CD14-positive monocyte (primary cell): Measurements from ENCODE around the gene F10. TPM values are rescaled to one million over a fixed set of nuclear protein-coding genes. Genes with fewer than 3 reads are reported as not detected.
A peak's percentile ranks its signal among the peaks of the same experiment; 100 is the strongest.

ENCODE experiments used
- DNase-seq, 3 donors: peaks; one replicate each; pipeline ENCODE4 v3.0.0-alpha.2; 2011 to 2022
- H2AFZ ChIP-seq: 2 replicates; pipeline ENCODE4 v1.6.0; 2012; ENCODE audit warnings: mild to moderate bottlenecking, low read depth, low read length, inconsistent platforms; ENCODE audit not compliant: insufficient read depth, poor library complexity, severe bottlenecking
- H3K27ac ChIP-seq, 2 donors: 1 replicate in 1 of 2; 2 replicates in 1 of 2; pipeline ENCODE4 v1.5.1; 2012 to 2013; ENCODE audit warnings: low read length in 2 of 2, control low read depth in 1 of 2, inconsistent platforms in 1 of 2, low read depth in 1 of 2, mild to moderate bottlenecking in 1 of 2
- H3K27me3 ChIP-seq, 2 donors: one replicate each; pipeline versions ENCODE4 v1.6.0 to v1.6.1; 2011 to 2013; ENCODE audit warnings: low read length in 2 of 2; ENCODE audit not compliant: control insufficient read depth in 2 of 2, insufficient read depth in 2 of 2
- H3K36me3 ChIP-seq, 2 donors: replicated peaks in 1 of 2; 1 replicate in 1 of 2; 2 replicates in 1 of 2; pipeline versions ENCODE4 v1.5.1 to v1.6.1; 2012 to 2013; ENCODE audit warnings: low read length in 2 of 2, control low read depth in 1 of 2, inconsistent platforms in 1 of 2, mild to moderate bottlenecking in 1 of 2; ENCODE audit not compliant: insufficient read depth in 2 of 2, control insufficient read depth in 1 of 2
- H3K4me1 ChIP-seq, 2 donors: 1 replicate in 1 of 2; 2 replicates in 1 of 2; pipeline versions ENCODE4 v1.5.1 to v1.6.1; 2012 to 2013; ENCODE audit warnings: low read length in 2 of 2, control low read depth in 1 of 2, inconsistent platforms in 1 of 2, mild to moderate bottlenecking in 1 of 2, moderate library complexity in 1 of 2; ENCODE audit not compliant: insufficient read depth in 2 of 2, control insufficient read depth in 1 of 2
- H3K4me2 ChIP-seq: replicated peaks from 2 replicates; pipeline ENCODE3; 2012; ENCODE audit warnings: low read length, moderate library complexity, mild to moderate bottlenecking; ENCODE audit not compliant: poor library complexity, severe bottlenecking; ENCODE audit errors: extremely low read depth
- H3K4me3 ChIP-seq, 3 experiments: fragments of 200-600 bp in 1 of 3; sonication (generic) in 1 of 3; replicated peaks in 1 of 3; 1 replicate in 2 of 3; 2 replicates in 1 of 3; pipeline ENCODE4 v1.5.1; 2011 to 2013; ENCODE audit warnings: low read length in 3 of 3, mild to moderate bottlenecking in 3 of 3, control low read depth in 2 of 3, low read depth in 2 of 3, inconsistent platforms in 1 of 3, moderate library complexity in 1 of 3
- H3K79me2 ChIP-seq: 2 replicates; pipeline ENCODE4 v1.6.0; 2012; ENCODE audit warnings: mild to moderate bottlenecking, control low read depth, inconsistent platforms, low read length, moderate library complexity; ENCODE audit not compliant: insufficient read depth
- H3K9ac ChIP-seq: 2 replicates; pipeline ENCODE4 v1.6.0; 2017; ENCODE audit warnings: low read length, mild to moderate bottlenecking; ENCODE audit not compliant: insufficient read depth, poor library complexity, severe bottlenecking
- H3K9me3 ChIP-seq, 2 donors: replicated peaks in 1 of 2; 1 replicate in 1 of 2; 2 replicates in 1 of 2; pipeline versions ENCODE4 v1.5.1 to v1.6.1; 2012 to 2013; ENCODE audit warnings: low read length in 2 of 2, control low read depth in 1 of 2; ENCODE audit not compliant: control insufficient read depth in 1 of 2, insufficient read depth in 1 of 2
- H4K20me1 ChIP-seq: 2 replicates; pipeline ENCODE4 v1.6.0; 2012; ENCODE audit warnings: mild to moderate bottlenecking, low read length, control low read depth, moderate library complexity; ENCODE audit not compliant: insufficient read depth
- H3K27ac Mint-ChIP-seq, 7 donors: one replicate each; pipeline ENCODE4 v1.8.0; 2020; ENCODE audit warnings: mild to moderate bottlenecking in 7 of 7, mixed read lengths in 7 of 7, moderate library complexity in 6 of 7, inconsistent platforms in 2 of 7
- H3K27me3 Mint-ChIP-seq, 3 donors: one replicate each; pipeline ENCODE4 v1.8.0; 2021 to 2022; ENCODE audit warnings: low read depth in 3 of 3, mild to moderate bottlenecking in 3 of 3, mixed read lengths in 3 of 3, moderate library complexity in 3 of 3, inconsistent platforms in 1 of 3
- H3K36me3 Mint-ChIP-seq, 2 donors: one replicate each; pipeline ENCODE4 v1.8.0; 2020; ENCODE audit warnings: mixed read lengths in 2 of 2, inconsistent platforms in 1 of 2, mild to moderate bottlenecking in 1 of 2
- H3K4me1 Mint-ChIP-seq: one replicate; pipeline ENCODE4 v1.8.0; 2020; ENCODE audit warnings: mild to moderate bottlenecking, mixed read lengths
- H3K4me3 Mint-ChIP-seq, 2 donors: one replicate each; pipeline ENCODE4 v1.8.0; 2020; ENCODE audit warnings: mild to moderate bottlenecking in 2 of 2, mixed read lengths in 2 of 2, moderate library complexity in 1 of 2
- H3K9me3 Mint-ChIP-seq, 7 donors: one replicate each; pipeline ENCODE4 v1.8.0; 2020 to 2022; ENCODE audit warnings: mixed read lengths in 7 of 7, mild to moderate bottlenecking in 6 of 7, moderate library complexity in 6 of 7, inconsistent platforms in 2 of 7
- CTCF ChIP-seq: fragments of 200-600 bp; IDR thresholded peaks from one replicate; pipeline ENCODE4 v1.8.0; 2022; ENCODE audit warnings: antibody characterized with exemption, mild to moderate bottlenecking
- WGBS: methylation state at CpG from one replicate; pipeline ENCODE4 v1.1.5; 2013; ENCODE audit warnings: missing lambda C conversion rate; ENCODE audit not compliant: insufficient coverage; 5-methylcytosine and 5-hydroxymethylcytosine counted together
- intact Hi-C, 2 donors: fragments of 100-400 bp; cut with micrococcal nuclease; formaldehyde crosslinking; loops; one replicate each; pipeline versions ENCODE4 v1.15.0 to v1.15.1; 2023
- polyA plus RNA-seq, 3 donors: library from polyadenylated mRNA; depleted of rRNA in 1 of 3; unstranded in 2 of 3; stranded (reverse) in 1 of 3; fragments of 300-500 nt in 2 of 3; fragments of >200 nt in 1 of 3; fragmentation: Illumina TruSeq in 2 of 3; gene quantifications; 1 replicate in 2 of 3; 2 replicates in 1 of 3; pipeline ENCODE4 v1.2.3, GENCODE V29; 2012 to 2021

The F10 gene
- polyA plus RNA-seq, 3 donors: not detected

GRCh38 chr13:113147206-113147605 lies 24.6 kb downstream of the F10 start:
- no peak for DNase-seq
- Histone ChIP-seq H3K4me1 (peaks cover 3 to 4% of the 10 kb centered on the region in 2 donors), H3K4me2 (no peak overlapping the region), H3K79me2 (no peaks in the 10 kb centered on the region), H3K4me3 (no peak overlapping the region), H3K27ac (no peak overlapping the region), H4K20me1 (no peaks in the 10 kb centered on the region), H3K27me3 (peaks cover 4 to 16% of the 10 kb centered on the region in 2 donors), H3K9ac (no peak overlapping the region), H3K36me3 (no peaks in the 10 kb centered on the region), H3K9me3 (peaks cover 0 to 3% of the 10 kb centered on the region in 2 donors), H2AFZ (no peak overlapping the region)
- H3K27ac Mint-ChIP-seq: peak overlapping the region in 2 of 7 donors; percentile 43 to 62
- H3K27me3 Mint-ChIP-seq: peaks cover 15 to 23% (median 22%) of the 10 kb centered on the region in 3 donors
- peaks cover 2 to 11% (median 5%) of the 10 kb centered on the region in 7 donors for H3K9me3 Mint-ChIP-seq
- peaks cover 0 to under 1% of the 10 kb centered on the region in 2 donors for H3K36me3 Mint-ChIP-seq
- peaks cover 5% of the 10 kb centered on the region for H3K4me1 Mint-ChIP-seq
- WGBS: 88% methylated on average over 6 of the region's 8 CpGs
- no peak overlapping the region for H3K4me3 Mint-ChIP-seq
- no peak for TF ChIP-seq CTCF
- intact Hi-C loops: no loop called here

- Mint-ChIP-seq H3K27ac (no peak overlapping the region), H3K4me3 (no peak overlapping the region), H3K27me3 (peaks cover 23 to 34% (median 32%) of the 10 kb centered on the region in 3 donors), H3K36me3 (peaks cover 6 to 7% of the 10 kb centered on the region in 2 donors), H3K9me3 (peaks cover 2 to 16% (median 11%) of the 10 kb centered on the region in 7 donors), H3K4me1 (peaks cover 15% of the 10 kb centered on the region)
- H3K27ac ChIP-seq: no peak overlapping the region
- H3K9me3 ChIP-seq: peaks cover 0 to 4% of the 10 kb centered on the region in 2 donors
- no peak for TF ChIP-seq CTCF
- intact Hi-C loops: no loop called here
- no peaks in the 10 kb centered on the region for H3K36me3 ChIP-seq
- no peak overlapping the region for H3K9ac ChIP-seq
- no peak overlapping the region for H3K4me2 ChIP-seq
- no peak for DNase-seq
- H3K4me3 ChIP-seq: no peak overlapping the region
- H4K20me1 ChIP-seq: no peaks in the 10 kb centered on the region
- WGBS: 96% methylated on average over 10 of the region's 13 CpGs
- no peaks in the 10 kb centered on the region for H3K79me2 ChIP-seq
- H3K27me3 ChIP-seq: peaks cover 13 to 27% of the 10 kb centered on the region in 2 donors
- H3K4me1 ChIP-seq: peaks cover 15 to 16% of the 10 kb centered on the region in 2 donors
- H2AFZ ChIP-seq: no peak overlapping the region
These were observed 25.8 kb downstream of the F10 start for GRCh38 chr13:113148407-113148806.
